DND-41 (cell line): Measurements from ENCODE around the gene OPALIN.

Experiments used
- EZH2 ChIP-seq: IDR thresholded peaks from 3 replicates; pipeline ENCODE4 v1.6.1; 2012; ENCODE audit warnings: borderline replicate concordance, low read depth, mild to moderate bottlenecking, moderate library complexity, low read length, inconsistent platforms; ENCODE audit not compliant: severe bottlenecking
- TF ChIP-seq, protein P1 (sequence below): IDR thresholded peaks from 2 replicates; pipeline ENCODE4 v1.5.1; 2012; ENCODE audit warnings: borderline replicate concordance, low read length, moderate library complexity, mild to moderate bottlenecking; ENCODE audit not compliant: poor library complexity, severe bottlenecking; ENCODE audit errors: extremely low read depth

DNA sequence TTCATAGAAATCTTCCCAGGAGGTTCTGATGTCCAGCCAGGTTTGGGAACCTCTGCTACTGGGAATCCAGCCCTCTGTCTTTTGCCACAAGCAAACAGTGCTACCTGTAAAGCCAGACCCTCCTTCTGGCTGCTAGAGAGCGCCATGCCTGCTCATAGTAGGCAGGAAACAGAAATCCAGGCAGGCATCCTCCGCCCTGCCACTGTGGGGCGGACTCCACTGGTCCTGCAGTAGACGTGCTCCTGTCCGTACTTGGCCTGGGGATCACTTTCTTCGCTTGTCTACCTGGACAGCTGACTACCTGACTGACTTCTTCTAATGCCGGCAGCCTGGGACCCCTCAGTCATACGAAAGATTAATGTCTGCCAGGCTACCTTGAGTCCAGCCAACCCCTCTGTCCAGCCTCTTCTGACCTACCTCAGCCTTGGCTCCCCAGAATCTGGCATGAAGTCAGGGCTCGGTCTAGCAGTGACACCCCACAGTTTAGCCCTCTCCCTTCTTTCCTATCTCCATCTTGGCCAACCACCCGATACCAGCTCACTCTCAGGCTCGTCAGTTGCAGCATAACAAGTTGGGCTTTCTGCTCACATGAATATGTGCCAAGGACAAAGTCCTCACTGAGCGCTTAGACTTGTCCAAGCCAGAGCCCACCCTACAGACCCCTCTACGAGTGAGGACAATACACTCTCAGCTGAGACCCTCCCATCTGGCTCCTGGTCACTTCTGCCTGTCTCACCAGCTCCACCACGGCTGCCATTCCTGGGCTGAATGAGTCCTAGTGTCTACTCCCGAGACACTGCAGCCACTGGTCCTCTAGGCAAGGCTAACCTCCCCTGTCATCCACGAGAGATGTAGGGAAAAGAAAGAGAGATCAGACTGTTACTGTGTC lies 43.9 kb upstream of the OPALIN start:
- TF ChIP-seq, protein P1, sequence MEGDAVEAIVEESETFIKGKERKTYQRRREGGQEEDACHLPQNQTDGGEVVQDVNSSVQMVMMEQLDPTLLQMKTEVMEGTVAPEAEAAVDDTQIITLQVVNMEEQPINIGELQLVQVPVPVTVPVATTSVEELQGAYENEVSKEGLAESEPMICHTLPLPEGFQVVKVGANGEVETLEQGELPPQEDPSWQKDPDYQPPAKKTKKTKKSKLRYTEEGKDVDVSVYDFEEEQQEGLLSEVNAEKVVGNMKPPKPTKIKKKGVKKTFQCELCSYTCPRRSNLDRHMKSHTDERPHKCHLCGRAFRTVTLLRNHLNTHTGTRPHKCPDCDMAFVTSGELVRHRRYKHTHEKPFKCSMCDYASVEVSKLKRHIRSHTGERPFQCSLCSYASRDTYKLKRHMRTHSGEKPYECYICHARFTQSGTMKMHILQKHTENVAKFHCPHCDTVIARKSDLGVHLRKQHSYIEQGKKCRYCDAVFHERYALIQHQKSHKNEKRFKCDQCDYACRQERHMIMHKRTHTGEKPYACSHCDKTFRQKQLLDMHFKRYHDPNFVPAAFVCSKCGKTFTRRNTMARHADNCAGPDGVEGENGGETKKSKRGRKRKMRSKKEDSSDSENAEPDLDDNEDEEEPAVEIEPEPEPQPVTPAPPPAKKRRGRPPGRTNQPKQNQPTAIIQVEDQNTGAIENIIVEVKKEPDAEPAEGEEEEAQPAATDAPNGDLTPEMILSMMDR = no peak
- TF ChIP-seq EZH2 = no peak
